ENCODE results near the gene CALML3.

GRCh38 chr10:5502061-5502521, 22.7 kb upstream of the CALML3 start:
- TF ChIP-seq CTCF (IDR thresholded peaks at IDR 0.05) (no peak), POLR2A (IDR thresholded peaks at IDR 0.05) (no peak)
